Fibroblast of pulmonary artery (primary cell): ENCODE measurements around the gene MCEMP1.
"Not testable (repeated sequence)": the region's sequence is repeated elsewhere in the genome, so short reads cannot be mapped to it uniquely, and the experiment has no call there.

ENCODE experiments used
- DNase-seq: peaks from one replicate; pipeline ENCODE4 v3.0.0-alpha.2; 2010; ENCODE audit warnings: low read depth
- H3K4me3 ChIP-seq: replicated peaks from 2 replicates; pipeline ENCODE4 v1.5.1; 2011; ENCODE audit warnings: low read depth, mild to moderate bottlenecking, control low read depth, low read length, moderate library complexity
- TF ChIP-seq, protein P1 (sequence below): IDR thresholded peaks from 2 replicates; pipeline ENCODE4 v1.5.1; 2011; ENCODE audit warnings: mild to moderate bottlenecking, control low read depth, low read length, inconsistent platforms; ENCODE audit errors: missing control alignments

Gene MCEMP1

DNA sequence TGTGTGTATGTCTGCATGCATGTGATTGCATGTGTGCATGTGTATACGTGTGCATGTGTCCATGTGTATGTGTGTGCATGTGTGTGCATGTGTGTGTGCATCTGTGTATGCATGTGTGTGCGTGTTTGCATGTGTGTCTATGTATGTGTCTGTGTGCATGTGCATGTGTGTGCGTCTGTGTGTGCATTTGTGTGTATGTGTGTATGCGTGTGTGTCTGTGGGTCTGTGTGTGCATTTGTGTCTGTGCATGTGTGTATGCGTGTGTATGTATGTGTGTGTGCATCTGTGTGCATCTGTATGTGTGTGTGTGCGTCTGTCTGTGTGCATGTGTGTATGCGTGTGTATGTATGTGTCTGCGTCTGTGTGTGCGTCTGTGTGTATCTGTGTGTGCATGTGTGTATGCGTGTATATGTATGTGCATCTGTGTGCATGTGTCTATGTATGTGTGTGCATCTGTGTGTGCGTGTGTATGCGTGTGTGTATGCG is 37.0 kb upstream of the MCEMP1 start:
- H3K4me3 ChIP-seq: no peak overlapping the region
- DNase-seq: no peak
- TF ChIP-seq, protein P1, sequence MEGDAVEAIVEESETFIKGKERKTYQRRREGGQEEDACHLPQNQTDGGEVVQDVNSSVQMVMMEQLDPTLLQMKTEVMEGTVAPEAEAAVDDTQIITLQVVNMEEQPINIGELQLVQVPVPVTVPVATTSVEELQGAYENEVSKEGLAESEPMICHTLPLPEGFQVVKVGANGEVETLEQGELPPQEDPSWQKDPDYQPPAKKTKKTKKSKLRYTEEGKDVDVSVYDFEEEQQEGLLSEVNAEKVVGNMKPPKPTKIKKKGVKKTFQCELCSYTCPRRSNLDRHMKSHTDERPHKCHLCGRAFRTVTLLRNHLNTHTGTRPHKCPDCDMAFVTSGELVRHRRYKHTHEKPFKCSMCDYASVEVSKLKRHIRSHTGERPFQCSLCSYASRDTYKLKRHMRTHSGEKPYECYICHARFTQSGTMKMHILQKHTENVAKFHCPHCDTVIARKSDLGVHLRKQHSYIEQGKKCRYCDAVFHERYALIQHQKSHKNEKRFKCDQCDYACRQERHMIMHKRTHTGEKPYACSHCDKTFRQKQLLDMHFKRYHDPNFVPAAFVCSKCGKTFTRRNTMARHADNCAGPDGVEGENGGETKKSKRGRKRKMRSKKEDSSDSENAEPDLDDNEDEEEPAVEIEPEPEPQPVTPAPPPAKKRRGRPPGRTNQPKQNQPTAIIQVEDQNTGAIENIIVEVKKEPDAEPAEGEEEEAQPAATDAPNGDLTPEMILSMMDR: no peak

DNA sequence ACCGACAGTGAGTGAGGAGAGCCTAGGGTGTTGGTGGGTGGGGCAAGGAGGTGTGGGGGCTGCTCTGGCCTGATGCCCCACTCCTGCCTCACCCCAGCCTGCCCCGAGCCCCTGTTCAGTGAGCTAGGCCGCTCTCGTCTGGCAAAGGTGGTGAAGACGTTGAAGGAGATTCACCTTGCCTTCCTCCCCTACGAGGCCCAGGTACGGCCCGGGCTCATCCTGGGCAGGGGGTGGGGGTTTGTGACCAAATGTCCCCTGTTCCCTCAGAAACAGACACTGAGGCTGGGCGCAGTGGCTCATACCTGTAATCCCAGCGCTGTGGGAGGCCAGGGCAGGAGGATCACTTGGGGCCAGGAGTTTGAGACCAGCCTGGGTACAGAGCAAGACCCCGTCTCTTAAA is 36.1 kb upstream of the MCEMP1 start:
- DNase-seq: no peak
- TF ChIP-seq, protein P1: no peak
- H3K4me3 ChIP-seq: no peak overlapping the region

DNA sequence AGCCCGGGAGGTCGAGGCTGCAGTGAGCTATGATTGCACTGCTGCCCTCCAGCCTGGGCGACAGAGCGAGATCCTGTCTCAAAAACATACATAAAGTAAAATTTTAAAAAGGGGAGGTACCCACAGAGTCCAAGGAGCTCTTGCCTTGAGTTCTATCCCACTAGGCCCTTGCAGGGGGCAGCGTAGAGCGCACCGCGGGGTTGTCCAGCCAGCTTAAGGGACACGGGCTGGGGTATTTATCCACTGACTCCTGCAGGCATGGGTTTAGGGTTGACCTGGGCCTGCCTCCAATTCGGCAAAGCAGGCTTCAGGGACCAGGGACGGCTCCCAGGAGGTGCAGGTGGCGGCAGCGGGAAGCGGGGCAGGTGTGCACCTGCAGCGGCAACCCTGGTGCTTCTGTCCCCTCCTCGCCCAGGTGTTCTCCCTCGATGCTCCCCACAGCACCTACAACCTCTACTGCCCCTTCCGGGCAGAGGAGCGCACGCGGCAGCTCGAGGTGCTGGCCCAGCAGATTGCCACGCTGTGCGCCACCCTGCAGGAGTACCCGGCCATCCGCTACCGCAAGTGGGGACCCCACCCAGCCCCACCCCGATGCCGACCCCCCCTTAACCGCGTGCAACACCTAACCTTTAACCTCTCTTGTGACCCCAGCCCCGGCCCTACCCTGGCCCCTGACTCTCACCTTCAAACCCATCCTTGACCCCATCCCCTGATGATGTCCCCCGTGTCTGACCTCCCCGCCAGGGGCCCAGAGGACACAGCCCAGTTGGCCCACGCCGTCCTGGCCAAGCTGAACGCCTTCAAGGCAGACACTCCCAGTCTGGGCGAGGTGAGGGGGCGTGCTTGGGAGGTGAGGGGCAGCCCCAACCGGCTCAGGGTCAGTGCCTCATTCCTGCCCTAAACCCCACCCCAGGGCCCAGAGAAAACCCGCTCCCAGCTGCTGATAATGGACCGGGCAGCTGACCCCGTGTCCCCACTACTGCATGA is 35.3 kb upstream of the MCEMP1 start:
- TF ChIP-seq, protein P1: no peak
- DNase-seq: no peak
- no peak overlapping the region for H3K4me3 ChIP-seq

DNA sequence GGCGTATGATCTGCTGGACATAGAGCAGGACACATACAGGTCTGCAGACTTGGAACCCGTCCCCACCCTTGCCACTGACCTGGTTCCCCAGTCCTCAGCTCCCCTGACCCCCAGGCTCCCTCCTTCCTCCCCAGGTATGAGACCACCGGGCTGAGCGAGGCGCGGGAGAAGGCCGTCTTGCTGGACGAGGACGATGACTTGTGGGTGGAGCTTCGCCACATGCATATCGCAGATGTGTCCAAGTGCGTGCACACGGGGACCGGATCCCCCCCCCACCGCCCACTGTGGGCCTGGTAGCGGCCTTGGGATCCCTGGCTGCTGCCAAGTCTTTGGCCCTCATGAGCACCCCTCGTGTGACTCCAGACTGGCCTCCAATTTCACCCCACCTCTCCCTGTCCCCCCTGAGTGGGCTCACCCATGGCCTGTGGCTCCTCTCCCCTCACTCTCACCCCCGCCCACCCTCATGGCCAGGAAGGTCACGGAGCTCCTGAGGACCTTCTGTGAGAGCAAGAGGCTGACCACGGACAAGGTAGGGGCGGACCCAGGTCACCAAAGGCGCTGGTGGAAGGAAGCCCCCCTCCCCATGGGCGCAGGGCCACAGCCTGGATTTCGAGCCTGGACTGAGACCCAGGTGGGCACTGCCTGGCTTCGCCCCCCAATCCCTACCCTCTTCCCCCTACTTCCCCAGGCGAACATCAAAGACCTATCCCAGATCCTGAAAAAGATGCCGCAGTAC is 34.4 kb upstream of the MCEMP1 start:
- H3K4me3 ChIP-seq: no peak overlapping the region
- no peak for DNase-seq
- TF ChIP-seq, protein P1: no peak

DNA sequence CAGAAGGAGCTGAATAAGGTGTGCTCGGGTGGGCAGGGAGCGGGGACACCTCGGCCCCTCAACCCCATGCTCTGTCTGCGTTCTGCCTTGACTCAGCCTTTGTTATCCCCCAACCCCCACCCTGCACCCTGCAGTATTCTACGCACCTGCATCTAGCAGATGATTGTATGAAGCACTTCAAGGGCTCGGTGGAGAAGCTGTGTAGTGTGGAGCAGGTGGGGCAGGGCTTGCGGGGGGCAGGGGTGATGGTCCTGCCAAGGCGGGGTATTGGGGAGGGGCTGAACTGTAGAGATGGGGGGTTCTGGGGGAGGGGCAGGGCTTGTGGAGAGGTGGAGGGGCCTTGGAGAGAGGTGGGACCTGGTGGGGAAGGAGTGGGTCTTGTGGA is 33.9 kb upstream of the MCEMP1 start:
- TF ChIP-seq, protein P1: no peak
- DNase-seq: no peak
- no peak overlapping the region for H3K4me3 ChIP-seq

DNA sequence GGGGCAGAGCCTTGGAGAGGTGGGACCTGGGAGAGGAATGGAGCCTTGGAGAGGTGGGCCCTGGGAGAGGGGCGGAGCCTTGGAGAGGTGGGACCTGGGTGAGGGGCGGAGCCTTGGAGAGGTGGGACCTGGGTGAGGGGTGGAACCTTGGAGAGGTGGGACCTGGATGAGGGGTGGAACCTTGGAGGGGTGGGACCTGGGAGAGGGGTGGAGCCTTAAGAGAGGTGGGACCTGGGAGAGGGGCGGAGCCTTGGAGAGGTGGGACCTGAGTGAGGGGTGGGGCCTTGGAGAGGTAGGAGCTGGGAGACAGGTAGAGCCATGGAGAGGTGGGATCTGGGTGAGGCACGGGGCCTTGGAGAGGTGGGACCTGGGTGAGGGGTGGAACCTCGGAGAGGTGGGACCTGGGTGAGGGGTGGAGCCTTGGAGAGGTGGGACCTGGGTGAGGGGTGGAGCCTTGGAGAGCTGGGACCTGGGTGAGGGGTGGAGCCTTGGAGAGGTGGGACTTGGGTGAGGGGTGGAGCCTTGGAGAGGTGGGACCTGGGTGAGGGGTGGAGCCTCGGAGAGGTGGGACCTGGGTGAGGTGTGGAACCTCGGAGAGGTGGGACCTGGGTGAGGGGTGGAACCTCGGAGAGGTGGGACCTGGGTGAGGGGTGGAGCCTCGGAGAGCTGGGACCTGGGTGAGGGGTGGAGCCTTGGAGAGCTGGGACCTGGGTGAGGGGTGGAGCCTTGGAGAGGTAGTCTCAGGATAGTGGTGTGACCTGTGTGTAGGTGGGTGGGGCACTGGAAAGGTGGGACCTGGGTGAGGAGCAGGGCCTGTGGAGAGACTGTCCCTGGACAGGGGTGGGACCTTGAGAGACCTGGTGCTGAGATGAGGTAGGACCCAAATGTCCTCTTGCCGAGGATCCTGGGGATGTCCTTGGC is 33.0 kb upstream of the MCEMP1 start:
- not testable (repeated sequence) for DNase-seq, H3K4me3 ChIP-seq
